NCI-H460 (cell line): Measurements from ENCODE around the gene IFRD2. TPM values are rescaled to one million over a fixed set of nuclear protein-coding genes. Genes with fewer than 3 reads are reported as not detected.
"Not testable (repeated sequence)": the region's sequence is repeated elsewhere in the genome, so short reads cannot be mapped to it uniquely, and the experiment has no call there.

ENCODE experiments used
- DNase-seq: peaks from one replicate; pipeline ENCODE4 v3.0.0-alpha.2; 2016; ENCODE audit warnings: low read depth; ENCODE audit errors: extremely low read depth
- total RNA-seq: library from RNA; depleted of rRNA; stranded (reverse); fragments of >200 nt; shearing (Covaris generic); gene quantifications from 2 replicates; pipeline ENCODE4 v1.2.3, GENCODE V29; 2014

Gene IFRD2
- total RNA-seq, 1 experiment from 2014 or later = 116 TPM

- DNase-seq = peak; percentile 41
Observed at GRCh38 chr3:50268703-50269451, 23.4 kb downstream of the IFRD2 start, which contains the start of gene SEMA3B. Gene SEMA3B (plus strand): TSS chr3:50269147. CDS start chr3:50269241, 94 bp downstream.

- DNase-seq = no peak
Observed at GRCh38 chr3:50268276-50268675, 24.0 kb downstream of the IFRD2 start.

GRCh38 chr3:50267280-50267913 lies 24.8 kb downstream of the IFRD2 start:
- no peak for DNase-seq

- DNase-seq = no peak
Observed at GRCh38 chr3:50266836-50267235, 25.4 kb downstream of the IFRD2 start.

GRCh38 chr3:50266017-50266416 lies 26.2 kb downstream of the IFRD2 start:
- DNase-seq = no peak

GRCh38 chr3:50265571-50265970 lies 26.7 kb downstream of the IFRD2 start:
- DNase-seq = no peak

GRCh38 chr3:50264964-50265485 lies 27.2 kb downstream of the IFRD2 start:
- no peak for DNase-seq

- no peak for DNase-seq
Observed at GRCh38 chr3:50264383-50264963, 27.8 kb downstream of the IFRD2 start.

GRCh38 chr3:50263478-50264382 lies 28.5 kb downstream of the IFRD2 start:
- DNase-seq = no peak

GRCh38 chr3:50262778-50263177 lies 29.5 kb downstream of the IFRD2 start:
- no peak for DNase-seq

- not testable (repeated sequence) for DNase-seq
Observed at GRCh38 chr3:50262200-50262599, 30.0 kb downstream of the IFRD2 start.

GRCh38 chr3:50261505-50261904 lies 30.7 kb downstream of the IFRD2 start:
- no peak for DNase-seq

GRCh38 chr3:50260942-50261441 lies 31.2 kb downstream of the IFRD2 start:
- no peak for DNase-seq

- DNase-seq = peak; percentile 80
Observed at GRCh38 chr3:50260027-50260941, 31.9 kb downstream of the IFRD2 start.

GRCh38 chr3:50259432-50260026 lies 32.7 kb downstream of the IFRD2 start:
- DNase-seq = no peak

- no peak for DNase-seq
Observed at GRCh38 chr3:50258979-50259378, 33.2 kb downstream of the IFRD2 start.

GRCh38 chr3:50258029-50258680 lies 34.1 kb downstream of the IFRD2 start:
- DNase-seq = no peak
